ENCODE measurements around the gene MVD.
"Not testable (repeated sequence)": the region's sequence is repeated elsewhere in the genome, so short reads cannot be mapped to it uniquely, and the experiment has no call there.

The MVD gene

DNA sequence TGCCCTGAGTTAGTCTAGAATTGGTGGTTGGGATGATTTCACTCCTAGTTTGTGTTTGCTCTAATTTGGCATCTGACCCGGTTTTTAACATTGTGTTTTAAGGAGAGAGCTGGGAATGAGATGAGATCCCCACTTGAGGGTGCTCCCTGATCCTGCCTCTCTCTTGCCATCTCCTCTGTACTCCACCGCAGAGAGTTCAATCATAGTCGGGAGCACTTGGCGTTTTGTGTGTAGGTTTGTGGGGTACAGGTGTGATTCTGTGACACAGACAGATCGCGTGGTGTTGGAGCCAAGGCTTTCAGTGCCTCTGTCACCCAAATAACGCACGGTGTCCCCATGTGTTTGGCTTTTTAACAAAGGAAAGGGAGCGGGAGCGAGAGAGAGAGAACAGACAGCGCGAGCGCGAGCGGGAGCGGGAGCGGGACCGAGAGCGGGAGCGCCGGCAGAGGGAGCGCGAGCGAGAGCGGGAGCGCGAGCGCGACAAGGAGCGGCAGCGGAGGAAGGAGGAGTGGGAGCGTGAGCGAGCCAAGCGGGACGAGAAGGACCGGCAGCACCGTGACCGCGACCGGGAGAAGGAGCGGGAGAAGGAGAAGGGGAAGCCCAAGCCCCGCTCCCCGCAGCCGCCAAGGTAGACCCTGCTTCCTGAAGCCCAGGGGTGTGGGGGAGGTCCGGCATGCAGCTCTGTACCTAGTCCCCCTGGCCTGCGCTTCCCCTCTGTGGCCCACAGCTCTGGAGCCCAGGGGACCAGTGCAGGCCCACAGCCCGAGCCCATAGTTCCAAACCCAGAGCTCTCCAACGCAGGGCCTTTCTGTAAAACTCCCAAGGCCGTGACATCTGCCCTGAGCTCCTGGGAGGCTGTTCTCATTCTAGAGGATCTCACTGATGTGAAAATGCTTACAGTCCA lies 51.7 kb downstream of the MVD start:
- in situ Hi-C loops (cut with MboI; ENCODE audit: low sequenced_read_pairs) = no loop called here

DNA sequence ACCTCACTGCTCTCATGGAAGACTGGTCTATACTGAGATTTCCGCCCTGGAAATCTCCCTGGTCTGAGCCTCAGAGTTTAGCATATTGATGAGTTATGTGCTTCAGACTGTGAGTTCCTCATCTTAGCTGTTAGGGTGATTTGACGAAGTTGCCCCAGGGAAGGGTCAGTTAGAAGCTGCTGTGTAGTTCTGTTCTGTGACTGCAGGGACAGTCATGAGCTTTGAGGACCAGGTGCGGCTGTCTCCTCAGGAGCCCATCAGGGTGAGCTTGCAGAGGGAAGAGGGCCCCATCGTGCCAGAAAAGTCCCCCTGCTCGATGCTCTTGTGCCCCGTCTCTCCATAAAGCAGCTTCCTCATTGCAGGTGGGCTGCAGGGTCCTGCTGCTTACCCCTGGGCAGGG lies 52.8 kb downstream of the MVD start:
- in situ Hi-C loops (cut with MboI; ENCODE audit: low sequenced_read_pairs) = no loop called here

- in situ Hi-C loops (cut with MboI; ENCODE audit: low sequenced_read_pairs) = not testable (repeated sequence)
These were observed 53.5 kb downstream of the MVD start for GRCh38 chr16:88609426-88609825.

DNA sequence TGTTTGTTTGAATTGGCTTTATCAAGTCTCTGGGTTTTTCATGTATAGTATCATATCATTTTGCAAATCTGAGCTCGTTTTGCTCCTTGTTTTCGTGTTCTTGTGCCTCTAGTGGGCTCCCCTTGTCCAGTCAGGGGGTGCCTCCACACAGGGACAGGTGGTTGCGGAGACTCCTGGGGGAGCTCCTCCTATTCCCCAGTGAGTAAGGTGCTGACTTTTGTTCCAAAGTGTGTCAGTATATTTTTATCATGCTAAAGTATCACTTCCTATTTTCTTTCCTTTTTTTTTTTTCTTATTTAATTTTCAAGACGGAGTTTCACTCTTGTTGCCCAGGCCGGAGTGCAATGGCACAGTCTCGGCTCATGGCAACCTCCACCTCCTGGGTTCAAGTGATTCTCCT lies 54.8 kb downstream of the MVD start:
- in situ Hi-C loops (cut with MboI; ENCODE audit: low sequenced_read_pairs) = no loop called here

DNA sequence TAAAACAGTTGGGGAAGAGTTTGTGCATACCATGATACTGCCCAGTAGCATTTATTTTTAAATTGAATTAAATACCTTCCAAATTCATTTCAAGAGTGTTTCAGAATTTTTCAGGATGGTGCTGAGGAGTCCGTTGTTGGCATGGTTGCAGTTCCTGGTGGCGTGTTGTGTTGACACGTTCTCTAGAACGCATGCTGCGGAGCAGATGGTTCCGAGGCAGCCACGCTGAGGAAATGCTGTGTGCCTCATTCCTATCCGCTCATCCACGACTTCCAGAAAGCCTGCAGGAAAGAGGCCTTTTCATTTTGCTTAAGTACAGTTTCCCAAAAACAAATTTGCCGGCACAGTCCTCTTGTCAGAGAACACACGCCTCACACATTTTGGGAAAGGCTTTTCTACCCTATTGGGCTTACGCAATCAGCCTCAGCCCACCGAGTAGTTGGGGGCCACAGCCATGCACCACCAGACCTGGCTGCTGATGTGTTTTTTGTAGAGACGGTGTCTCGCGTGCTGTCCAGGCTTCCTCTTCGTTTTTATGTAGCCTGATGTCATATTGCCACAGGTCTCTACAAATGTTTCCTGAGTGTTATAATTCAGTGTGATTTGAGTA lies 56.6 kb downstream of the MVD start:
- in situ Hi-C loops (cut with MboI; ENCODE audit: low sequenced_read_pairs) = no loop called here

GRCh38 chr16:88605186-88606147 lies 57.4 kb downstream of the MVD start:
- in situ Hi-C loops (cut with MboI; ENCODE audit: low sequenced_read_pairs) = no loop called here

DNA sequence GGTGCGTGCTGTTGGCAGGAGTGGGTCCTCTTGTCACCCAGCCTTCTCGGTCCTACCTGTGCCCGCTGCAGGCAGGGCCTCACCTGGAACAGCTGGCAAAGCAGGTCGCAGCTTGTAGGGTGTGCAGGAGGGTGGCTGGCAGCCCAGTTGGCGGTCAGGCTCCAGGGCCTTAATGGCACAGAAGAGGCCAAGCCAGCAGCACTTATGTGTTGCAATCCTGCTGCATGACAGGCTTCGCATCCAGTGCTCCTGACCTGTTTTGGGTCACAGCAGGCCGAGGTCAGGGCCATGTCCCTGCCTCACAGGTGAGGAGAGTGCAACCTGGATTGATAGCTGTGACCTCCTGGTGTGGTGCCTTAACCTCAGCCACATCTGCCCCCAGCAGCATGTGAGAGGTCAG lies 60.8 kb downstream of the MVD start:
- in situ Hi-C loops (cut with MboI; ENCODE audit: low sequenced_read_pairs) = no loop called here

Data from hTERT RPE-1 (cell line).